WERI-Rb-1 (cell line): ENCODE data around the gene SLC25A21.

Experiments
- DNase-seq: peaks from one replicate; pipeline ENCODE4 v3.0.0-alpha.2; 2020
- H3K27ac ChIP-seq: fragments of 250-450 bp; sonication (Bioruptor Pico); 2 replicates; pipeline ENCODE4 v1.5.1; 2020; ENCODE audit warnings: mild to moderate bottlenecking, moderate library complexity
- H3K27me3 ChIP-seq: fragments of 250-450 bp; sonication (Bioruptor Pico); 2 replicates; pipeline ENCODE4 v1.5.1; 2021; ENCODE audit warnings: mild to moderate bottlenecking, low read depth, moderate library complexity; ENCODE audit not compliant: insufficient read depth, severe bottlenecking
- H3K36me3 ChIP-seq: fragments of 250-450 bp; sonication (Bioruptor Pico); 2 replicates; pipeline ENCODE4 v1.5.1; 2020; ENCODE audit warnings: mild to moderate bottlenecking, moderate library complexity
- H3K4me3 ChIP-seq: 2 replicates; pipeline ENCODE4 v1.5.1; 2011; ENCODE audit warnings: low read depth, mild to moderate bottlenecking, control low read depth, low read length
- H3K9me3 ChIP-seq: fragments of 250-450 bp; sonication (Bioruptor Pico); 2 replicates; pipeline ENCODE4 v1.5.1; 2021; ENCODE audit warnings: mild to moderate bottlenecking, moderate library complexity; ENCODE audit not compliant: severe bottlenecking
- CTCF ChIP-seq: IDR thresholded peaks from 2 replicates; pipeline ENCODE4 v1.5.1; 2011; ENCODE audit warnings: low read depth, mild to moderate bottlenecking, control low read depth, inconsistent platforms, low read length

SLC25A21 gene

GRCh38 chr14:37172936-37173614 lies 669 bp upstream of the SLC25A21 start:
- DNase-seq, result no peak
- Histone ChIP-seq H3K27me3 (peaks cover 62% of the 10 kb centered on the region), H3K4me3 (no peak overlapping the region), H3K9me3 (no peaks in the 10 kb centered on the region), H3K36me3 (no peaks in the 10 kb centered on the region), H3K27ac (no peak overlapping the region)
- TF ChIP-seq CTCF, result no peak

GRCh38 chr14:37171678-37172023 lies 755 bp downstream of the SLC25A21 start:
- Histone ChIP-seq H3K27ac (no peak overlapping the region), H3K27me3 (peaks cover 62% of the 10 kb centered on the region), H3K9me3 (no peaks in the 10 kb centered on the region), H3K4me3 (no peak overlapping the region), H3K36me3 (no peaks in the 10 kb centered on the region)
- no peak for DNase-seq
- no peak for TF ChIP-seq CTCF

GRCh38 chr14:37170993-37171392 lies 1.4 kb downstream of the SLC25A21 start:
- Histone ChIP-seq H3K27ac (no peak overlapping the region), H3K27me3 (peaks cover 68% of the 10 kb centered on the region), H3K36me3 (no peaks in the 10 kb centered on the region), H3K9me3 (no peaks in the 10 kb centered on the region), H3K4me3 (no peak overlapping the region)
- no peak for DNase-seq
- TF ChIP-seq CTCF, result no peak

GRCh38 chr14:37170237-37170636 lies 2.2 kb downstream of the SLC25A21 start:
- H3K27me3 ChIP-seq, result peaks cover 66% of the 10 kb centered on the region
- no peak for TF ChIP-seq CTCF
- no peak overlapping the region for H3K27ac ChIP-seq
- H3K9me3 ChIP-seq, result no peaks in the 10 kb centered on the region
- no peaks in the 10 kb centered on the region for H3K36me3 ChIP-seq
- no peak overlapping the region for H3K4me3 ChIP-seq
- no peak for DNase-seq

- Histone ChIP-seq H3K27ac (no peak overlapping the region), H3K36me3 (no peaks in the 10 kb centered on the region), H3K9me3 (no peaks in the 10 kb centered on the region), H3K27me3 (peaks cover 64% of the 10 kb centered on the region), H3K4me3 (no peak overlapping the region)
- TF ChIP-seq CTCF, result no peak
- DNase-seq, result no peak
Observed at GRCh38 chr14:37168721-37169120, 3.7 kb downstream of the SLC25A21 start.
